Activated naive CD4-positive, alpha-beta T cell treated with anti-CD3 and anti-CD28 coated beads for 36 hours (primary cell): ENCODE results near the gene TREM1. TPM values are rescaled to one million over a fixed set of nuclear protein-coding genes. Genes with fewer than 3 reads are reported as not detected.

Experiments used
- CTCF ChIA-PET: fragments of 350-600 bp; sonication (Branson Sonifier 250); formaldehyde crosslinking; loops from one replicate; lab custom pipeline; 2021; ENCODE audit warnings: antibody characterized with exemption; lab: Charles Lee
- DNase-seq: peaks from one replicate; pipeline ENCODE4 v3.0.0-alpha.2; 2020
- H3K27ac Mint-ChIP-seq: one replicate; pipeline ENCODE4 v1.8.0; 2021; ENCODE audit warnings: mild to moderate bottlenecking, mixed read lengths
- H3K27me3 Mint-ChIP-seq: one replicate; pipeline ENCODE4 v1.8.0; 2021; ENCODE audit warnings: low read depth, mixed read lengths
- H3K36me3 Mint-ChIP-seq: one replicate; pipeline ENCODE4 v1.8.0; 2021; ENCODE audit warnings: low read depth, mixed read lengths
- H3K4me1 Mint-ChIP-seq: one replicate; pipeline ENCODE4 v1.8.0; 2021; ENCODE audit warnings: low read depth, mixed read lengths
- H3K4me3 Mint-ChIP-seq: one replicate; pipeline ENCODE4 v1.8.0; 2021; ENCODE audit warnings: mild to moderate bottlenecking, moderate library complexity, mixed read lengths
- H3K9me3 Mint-ChIP-seq: one replicate; pipeline ENCODE4 v1.8.0; 2021; ENCODE audit warnings: mixed read lengths
- intact Hi-C: fragments of 100-400 bp; cut with micrococcal nuclease; formaldehyde crosslinking; loops from one replicate; pipeline ENCODE4 v1.15.1; 2023
- total RNA-seq, 2 experiments: library from RNA; stranded (reverse); gene quantifications; one replicate each; pipeline ENCODE4 v1.2.3, GENCODE V29; 2021

The TREM1 gene
- total RNA-seq, 2 experiments from 2014 or later: 4.3 to 4.5 TPM

DNA sequence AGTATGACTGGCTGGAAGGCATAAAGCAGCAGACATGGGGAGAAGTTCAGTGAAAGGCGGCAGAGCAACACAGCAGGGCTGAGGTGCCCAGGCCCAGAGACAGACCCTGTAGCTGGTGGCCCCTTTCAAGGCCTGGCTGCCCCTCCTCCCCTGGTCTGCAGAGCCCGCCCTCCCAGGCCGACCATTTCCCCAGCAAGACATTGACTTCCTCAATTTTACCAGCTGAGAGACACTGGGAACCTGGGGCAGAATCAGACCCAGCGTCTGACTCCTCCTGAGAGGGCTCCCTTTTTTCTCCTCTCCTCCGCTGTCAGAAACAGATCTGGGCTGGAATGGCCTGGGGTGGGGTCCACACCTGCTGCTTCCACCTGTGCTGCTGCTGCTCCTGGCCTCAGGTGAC lies 58.4 kb downstream of the TREM1 start, which contains the start of gene TREML4:
TSS of gene TREML4 (plus strand) at position 254 of the 400 bp plus-strand sequence. CDS start at position 333, 79 bp downstream.
- no peak for DNase-seq
- peak within 1 kb of the TSS; percentile 2 for H3K27ac Mint-ChIP-seq
- H3K36me3 Mint-ChIP-seq: no peaks in the 10 kb centered on the region
- no peak within 1 kb of the TSS for H3K4me3 Mint-ChIP-seq
- H3K27me3 Mint-ChIP-seq: no peaks in the 10 kb centered on the region
- intact Hi-C loops: no loop called here
- no peaks in the 10 kb centered on the region for H3K9me3 Mint-ChIP-seq
- no peaks in the 10 kb centered on the region for H3K4me1 Mint-ChIP-seq
- CTCF ChIA-PET: interaction anchor here (1.4 kb wide), 1 partner anchor 46 kb away, joined by 3 read pairs; no protein-coding TSS in a partner anchor

DNA sequence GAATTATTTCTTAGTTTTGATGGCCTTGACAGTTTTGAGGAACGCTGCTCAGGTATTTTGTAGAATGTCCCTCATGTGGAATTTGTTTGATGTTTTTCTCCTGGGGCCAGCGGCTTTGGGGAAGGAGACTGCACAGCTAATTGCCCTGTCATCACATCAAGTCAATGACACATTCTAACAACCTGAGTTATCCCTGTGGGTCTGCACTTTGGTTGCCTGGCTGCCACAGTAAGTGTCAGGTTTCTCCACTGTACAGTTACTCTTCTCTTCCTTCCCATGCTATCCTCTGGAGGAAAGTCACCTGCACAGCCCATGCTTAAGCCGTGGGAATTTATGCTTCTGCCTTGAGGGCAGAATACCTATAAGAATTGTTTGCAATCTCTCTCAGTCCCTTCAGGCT lies 59.7 kb downstream of the TREM1 start:
- no peak overlapping the region for H3K4me3 Mint-ChIP-seq
- intact Hi-C loops: no loop called here
- no peaks in the 10 kb centered on the region for H3K27me3 Mint-ChIP-seq
- CTCF ChIA-PET: no interaction called here
- DNase-seq: no peak
- H3K27ac Mint-ChIP-seq: no peak overlapping the region
- peaks cover 4% of the 10 kb centered on the region for H3K4me1 Mint-ChIP-seq
- H3K9me3 Mint-ChIP-seq: no peaks in the 10 kb centered on the region
- no peaks in the 10 kb centered on the region for H3K36me3 Mint-ChIP-seq

DNA sequence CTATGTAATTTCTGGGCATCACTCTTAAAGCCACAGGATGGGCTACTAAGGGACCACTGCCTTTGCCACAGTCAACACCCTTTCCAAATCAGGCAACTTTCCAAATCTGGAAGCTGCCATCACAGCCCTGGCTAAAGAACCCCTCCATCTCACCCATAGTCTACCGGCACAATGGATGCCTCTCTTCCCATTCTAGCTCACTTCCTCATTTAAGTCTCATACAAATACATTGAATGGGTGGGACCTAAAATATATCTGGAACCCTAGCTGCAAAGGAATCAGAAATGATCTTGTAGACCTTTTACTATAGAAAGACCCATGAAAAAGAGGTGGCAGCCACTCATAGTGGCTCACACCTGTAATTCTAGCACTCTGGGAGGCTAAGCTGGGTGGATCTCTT lies 61.7 kb downstream of the TREM1 start:
- H3K27ac Mint-ChIP-seq: no peak overlapping the region
- no peak for DNase-seq
- H3K4me3 Mint-ChIP-seq: no peak overlapping the region
- intact Hi-C loops: no loop called here
- no peaks in the 10 kb centered on the region for H3K36me3 Mint-ChIP-seq
- H3K9me3 Mint-ChIP-seq: no peaks in the 10 kb centered on the region
- no peaks in the 10 kb centered on the region for H3K27me3 Mint-ChIP-seq
- peaks cover 4% of the 10 kb centered on the region for H3K4me1 Mint-ChIP-seq
- CTCF ChIA-PET: interaction anchor here (1.5 kb wide), 1 partner anchor 14 kb away, joined by 3 read pairs; no protein-coding TSS in a partner anchor

Other genes with a start within 250 kb of the TREM1 start
- 1 to 10 TPM; 2.3 to 3.0 TPM for gene UNC5CL, start 247.5 kb downstream of the TREM1 start, total RNA-seq
- not detected for gene TSPO2, start 244.2 kb downstream of the TREM1 start, total RNA-seq
- gene APOBEC2, start 233.5 kb downstream of the TREM1 start, total RNA-seq: not detected
- gene OARD1, start 214.3 kb downstream of the TREM1 start, total RNA-seq: 10 to 100 TPM; 59.0 to 60.8 TPM
- 10 to 100 TPM; 38.0 to 38.7 TPM for gene NFYA, start 213.7 kb downstream of the TREM1 start, total RNA-seq
- not detected for gene TREML1, start 132.3 kb downstream of the TREM1 start, total RNA-seq
- gene TREM2, start 123.6 kb downstream of the TREM1 start, total RNA-seq: not detected
- gene TREML2, start 85.5 kb downstream of the TREM1 start, total RNA-seq: 10 to 100 TPM; 12.1 to 12.2 TPM
- not detected for gene TREML4, start 58.3 kb downstream of the TREM1 start, total RNA-seq
- not detected for gene NCR2, start 48.9 kb upstream of the TREM1 start, total RNA-seq